ENCODE measurements around the gene KLF11.
A peak's percentile ranks its signal among the peaks of the same experiment; 100 is the strongest.

KLF11 gene

DNA sequence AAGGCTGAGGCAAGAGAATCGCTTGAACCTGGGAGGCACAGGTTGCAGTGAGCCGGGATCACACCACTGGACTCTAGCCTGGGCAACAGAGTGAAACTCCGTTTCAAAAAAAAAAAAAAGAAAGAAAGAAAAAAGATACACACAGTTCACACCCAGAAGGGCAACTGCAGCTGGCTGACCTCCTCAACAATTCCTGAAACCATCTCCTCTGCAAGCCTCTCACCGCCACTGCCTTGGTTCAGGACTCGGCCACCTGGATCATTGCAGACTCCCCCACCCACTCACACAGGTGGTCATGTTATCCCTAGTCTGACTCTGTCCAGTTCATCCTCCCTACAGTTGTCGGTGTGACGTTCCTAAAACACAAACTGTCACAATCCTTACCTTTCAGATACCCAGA is 34.7 kb downstream of the KLF11 start:
- Histone ChIP-seq H3K4me3 (peak overlapping the region; percentile 94), H3K27ac (peak overlapping the region in 1 of 2 donors; percentile 98)
- TF ChIP-seq, protein P1, sequence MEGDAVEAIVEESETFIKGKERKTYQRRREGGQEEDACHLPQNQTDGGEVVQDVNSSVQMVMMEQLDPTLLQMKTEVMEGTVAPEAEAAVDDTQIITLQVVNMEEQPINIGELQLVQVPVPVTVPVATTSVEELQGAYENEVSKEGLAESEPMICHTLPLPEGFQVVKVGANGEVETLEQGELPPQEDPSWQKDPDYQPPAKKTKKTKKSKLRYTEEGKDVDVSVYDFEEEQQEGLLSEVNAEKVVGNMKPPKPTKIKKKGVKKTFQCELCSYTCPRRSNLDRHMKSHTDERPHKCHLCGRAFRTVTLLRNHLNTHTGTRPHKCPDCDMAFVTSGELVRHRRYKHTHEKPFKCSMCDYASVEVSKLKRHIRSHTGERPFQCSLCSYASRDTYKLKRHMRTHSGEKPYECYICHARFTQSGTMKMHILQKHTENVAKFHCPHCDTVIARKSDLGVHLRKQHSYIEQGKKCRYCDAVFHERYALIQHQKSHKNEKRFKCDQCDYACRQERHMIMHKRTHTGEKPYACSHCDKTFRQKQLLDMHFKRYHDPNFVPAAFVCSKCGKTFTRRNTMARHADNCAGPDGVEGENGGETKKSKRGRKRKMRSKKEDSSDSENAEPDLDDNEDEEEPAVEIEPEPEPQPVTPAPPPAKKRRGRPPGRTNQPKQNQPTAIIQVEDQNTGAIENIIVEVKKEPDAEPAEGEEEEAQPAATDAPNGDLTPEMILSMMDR (IDR thresholded peaks at IDR 0.05): no peak
- DNase-seq (ENCODE audit: low spot score): no peak

GRCh38 chr2:10078704-10079265 is 35.4 kb downstream of the KLF11 start:
- DNase-seq (ENCODE audit: low spot score): no peak
- H3K4me3 ChIP-seq: peak overlapping the region; percentile 94
- TF ChIP-seq, protein P1 (IDR thresholded peaks at IDR 0.05): no peak
- H3K27ac ChIP-seq: peak overlapping the region; percentile 95 to 98

- Histone ChIP-seq H3K4me3 (peak overlapping the region; percentile 94), H3K27ac (peak overlapping the region; percentile 95 to 98)
- TF ChIP-seq, protein P1 (IDR thresholded peaks at IDR 0.05): no peak
- DNase-seq (ENCODE audit: low spot score): no peak
These were observed 36.0 kb downstream of the KLF11 start for GRCh38 chr2:10079266-10079869.

- H3K4me3 ChIP-seq: peak within 1 kb of the TSS; percentile 94
- TF ChIP-seq, protein P1 (IDR thresholded peaks at IDR 0.05): no peak
- no peak for DNase-seq (ENCODE audit: low spot score)
- H3K27ac ChIP-seq: peak within 1 kb of the TSS; percentile 95 to 98
These were observed 36.7 kb downstream of the KLF11 start, which contains the start of gene CYS1 for GRCh38 chr2:10079870-10080535. Gene CYS1, minus strand, starts transcription at chr2:10080411. Its CDS starts 188 bp downstream, at chr2:10080223.

- DNase-seq (ENCODE audit: low spot score): no peak
- peak overlapping the region; percentile 94 for H3K4me3 ChIP-seq
- TF ChIP-seq, protein P1 (IDR thresholded peaks at IDR 0.05): no peak
- H3K27ac ChIP-seq: peak overlapping the region; percentile 95 to 98
These were observed 37.4 kb downstream of the KLF11 start for GRCh38 chr2:10080536-10081304.

DNA sequence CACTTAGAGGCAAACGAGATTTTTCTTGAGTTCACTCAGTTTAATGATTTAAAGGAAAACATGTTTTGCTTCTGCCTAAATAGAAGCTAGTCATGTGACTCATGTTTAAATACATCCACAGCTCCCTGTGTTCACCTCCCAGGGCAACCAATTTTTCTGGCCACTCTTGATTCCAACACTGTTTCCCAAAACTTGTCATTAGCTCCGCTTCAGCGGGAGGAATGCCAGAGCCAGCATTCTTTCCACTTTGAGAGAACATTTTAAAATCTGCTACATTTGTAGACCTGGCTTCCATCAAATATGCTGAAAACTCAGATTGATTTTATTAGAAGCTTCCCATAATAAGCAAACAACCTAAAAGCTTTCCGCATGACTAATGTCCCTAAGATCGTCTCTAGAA is 39.7 kb downstream of the KLF11 start:
- peak overlapping the region in 1 of 2 donors; percentile 71 for H3K27ac ChIP-seq
- DNase-seq (ENCODE audit: low spot score): no peak
- no peak overlapping the region for H3K4me3 ChIP-seq
- TF ChIP-seq, protein P1 (IDR thresholded peaks at IDR 0.05): no peak

Measured in coronary artery (tissue), 2 donors.